NT2/D1 (cell line): ENCODE measurements around the gene NAA60.

Experiments used
- SUZ12 ChIP-seq: IDR thresholded peaks from 2 replicates; pipeline ENCODE4 v1.6.1; 2011; ENCODE audit not compliant: insufficient read length, insufficient read depth; ENCODE audit errors: extremely low read depth
- YY1 ChIP-seq: IDR thresholded peaks from 2 replicates; pipeline ENCODE4 v1.6.1; 2011; ENCODE audit not compliant: insufficient read length, insufficient read depth
- ZNF274 ChIP-seq: IDR thresholded peaks from 2 replicates; pipeline ENCODE4 v1.6.1; 2011; ENCODE audit warnings: mild to moderate bottlenecking, low read depth, low read length

GRCh38 chr16:3523281-3523680, 79.8 kb downstream of the NAA60 start:
- no peak for TF ChIP-seq ZNF274
- no peak for TF ChIP-seq YY1
- TF ChIP-seq SUZ12, result no peak
